Activated CD8-positive, alpha-beta T cell treated with anti-CD3 and anti-CD28 coated beads for 36 hours (primary cell): ENCODE measurements around the gene CD3E. TPM values are rescaled to one million over a fixed set of nuclear protein-coding genes. Genes with fewer than 3 reads are reported as not detected.
A peak's percentile ranks its signal among the peaks of the same experiment; 100 is the strongest.

ENCODE experiments used
- ATAC-seq: fragments of 200-7000 bp; cut with Tn5 transposase; one replicate; pipeline ENCODE4 v1.10.0; 2021; ENCODE audit warnings: mild to moderate bottlenecking, moderate library complexity
- CTCF ChIA-PET: fragments of 350-600 bp; sonication (Branson Sonifier 250); formaldehyde crosslinking; loops from one replicate; lab custom pipeline; 2021; ENCODE audit warnings: antibody characterized with exemption; lab: Charles Lee
- POLR2A ChIA-PET: fragments of 350-600 bp; sonication (Branson Sonifier 250); formaldehyde crosslinking; loops from one replicate; lab custom pipeline; 2021; ENCODE audit warnings: antibody characterized with exemption; lab: Charles Lee
- DNase-seq: peaks from one replicate; pipeline ENCODE4 v3.0.0-alpha.2; 2020
- H3K27ac Mint-ChIP-seq: one replicate; pipeline ENCODE4 v1.8.0; 2021; ENCODE audit warnings: mild to moderate bottlenecking, mixed read lengths
- H3K27me3 Mint-ChIP-seq: one replicate; pipeline ENCODE4 v1.8.0; 2021; ENCODE audit warnings: mixed read lengths
- H3K36me3 Mint-ChIP-seq: one replicate; pipeline ENCODE4 v1.8.0; 2021; ENCODE audit warnings: low read depth, mixed read lengths
- H3K4me1 Mint-ChIP-seq: one replicate; pipeline ENCODE4 v1.8.0; 2021; ENCODE audit warnings: low read depth, mixed read lengths
- H3K4me3 Mint-ChIP-seq: one replicate; pipeline ENCODE4 v1.8.0; 2021; ENCODE audit warnings: mild to moderate bottlenecking, moderate library complexity, mixed read lengths
- H3K9me3 Mint-ChIP-seq: one replicate; pipeline ENCODE4 v1.8.0; 2021; ENCODE audit warnings: mixed read lengths
- intact Hi-C: fragments of 100-400 bp; cut with micrococcal nuclease; formaldehyde crosslinking; loops from one replicate; pipeline ENCODE4 v1.10.0; 2022
- total RNA-seq, 2 experiments: library from RNA; stranded (reverse); gene quantifications; one replicate each; pipeline ENCODE4 v1.2.3, GENCODE V29; 2021
- TF ChIP-seq, protein P1 (sequence below): fragments of 200-600 bp; IDR thresholded peaks from one replicate; pipeline ENCODE4 v1.8.0; 2022; ENCODE audit warnings: antibody characterized with exemption, mild to moderate bottlenecking

The CD3E gene
- 100 to 1,000 TPM; 372 to 387 TPM for total RNA-seq

DNA sequence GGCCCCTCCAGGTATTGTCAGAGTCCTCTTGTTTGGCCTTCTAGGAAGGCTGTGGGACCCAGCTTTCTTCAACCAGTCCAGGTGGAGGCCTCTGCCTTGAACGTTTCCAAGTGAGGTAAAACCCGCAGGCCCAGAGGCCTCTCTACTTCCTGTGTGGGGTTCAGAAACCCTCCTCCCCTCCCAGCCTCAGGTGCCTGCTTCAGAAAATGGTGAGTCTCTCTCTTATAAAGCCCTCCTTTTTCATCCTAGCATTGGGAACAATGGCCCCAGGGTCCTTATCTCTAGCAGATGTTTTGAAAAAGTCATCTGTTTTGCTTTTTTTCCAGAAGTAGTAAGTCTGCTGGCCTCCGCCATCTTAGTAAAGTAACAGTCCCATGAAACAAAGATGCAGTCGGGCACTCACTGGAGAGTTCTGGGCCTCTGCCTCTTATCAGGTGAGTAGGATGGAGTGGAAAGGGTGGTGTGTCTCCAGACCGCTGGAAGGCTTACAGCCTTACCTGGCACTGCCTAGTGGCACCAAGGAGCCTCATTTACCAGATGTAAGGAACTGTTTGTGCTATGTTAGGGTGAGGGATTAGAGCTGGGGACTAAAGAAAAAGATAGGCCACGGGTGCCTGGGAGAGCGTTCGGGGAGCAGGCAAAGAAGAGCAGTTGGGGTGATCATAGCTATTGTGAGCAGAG, at the start of gene CD3E:
Gene CD3E, plus strand, starts transcription at position 163 of the 681 bp plus-strand sequence. Its CDS starts 223 bp downstream, at position 386.
- Mint-ChIP-seq H3K9me3 (no peaks in the 10 kb centered on the region), H3K4me3 (peak within 1 kb of the TSS; percentile 96), H3K4me1 (peaks cover 54% of the 10 kb centered on the region), H3K27ac (peak within 1 kb of the TSS; percentile 99), H3K27me3 (no peaks in the 10 kb centered on the region), H3K36me3 (peaks cover 47% of the 10 kb centered on the region)
- DNase-seq (peak; percentile 88), ATAC-seq (peak; percentile 77)
- TF ChIP-seq, protein P1, sequence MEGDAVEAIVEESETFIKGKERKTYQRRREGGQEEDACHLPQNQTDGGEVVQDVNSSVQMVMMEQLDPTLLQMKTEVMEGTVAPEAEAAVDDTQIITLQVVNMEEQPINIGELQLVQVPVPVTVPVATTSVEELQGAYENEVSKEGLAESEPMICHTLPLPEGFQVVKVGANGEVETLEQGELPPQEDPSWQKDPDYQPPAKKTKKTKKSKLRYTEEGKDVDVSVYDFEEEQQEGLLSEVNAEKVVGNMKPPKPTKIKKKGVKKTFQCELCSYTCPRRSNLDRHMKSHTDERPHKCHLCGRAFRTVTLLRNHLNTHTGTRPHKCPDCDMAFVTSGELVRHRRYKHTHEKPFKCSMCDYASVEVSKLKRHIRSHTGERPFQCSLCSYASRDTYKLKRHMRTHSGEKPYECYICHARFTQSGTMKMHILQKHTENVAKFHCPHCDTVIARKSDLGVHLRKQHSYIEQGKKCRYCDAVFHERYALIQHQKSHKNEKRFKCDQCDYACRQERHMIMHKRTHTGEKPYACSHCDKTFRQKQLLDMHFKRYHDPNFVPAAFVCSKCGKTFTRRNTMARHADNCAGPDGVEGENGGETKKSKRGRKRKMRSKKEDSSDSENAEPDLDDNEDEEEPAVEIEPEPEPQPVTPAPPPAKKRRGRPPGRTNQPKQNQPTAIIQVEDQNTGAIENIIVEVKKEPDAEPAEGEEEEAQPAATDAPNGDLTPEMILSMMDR = no peak
- ChIA-PET POLR2A (interaction anchor here (0.5 to 7.3 kb wide), 26 partner anchors 9 to 267 kb away, joined by 3 to 73 read pairs (median 4); partner anchors contain the start of genes ARCN1, JAML, KMT2A and MPZL3), CTCF (interaction anchor here (0.8 to 12.3 kb wide), 18 partner anchors 9 to 159 kb away, joined by 3 to 86 read pairs (median 4); partner anchors contain the start of genes JAML, MPZL2 and MPZL3)
- intact Hi-C loops = loop anchor here (2.0 to 5.0 kb wide), 3 partner anchors 40 to 102 kb away; partner anchors contain the start of gene CD3G

DNA sequence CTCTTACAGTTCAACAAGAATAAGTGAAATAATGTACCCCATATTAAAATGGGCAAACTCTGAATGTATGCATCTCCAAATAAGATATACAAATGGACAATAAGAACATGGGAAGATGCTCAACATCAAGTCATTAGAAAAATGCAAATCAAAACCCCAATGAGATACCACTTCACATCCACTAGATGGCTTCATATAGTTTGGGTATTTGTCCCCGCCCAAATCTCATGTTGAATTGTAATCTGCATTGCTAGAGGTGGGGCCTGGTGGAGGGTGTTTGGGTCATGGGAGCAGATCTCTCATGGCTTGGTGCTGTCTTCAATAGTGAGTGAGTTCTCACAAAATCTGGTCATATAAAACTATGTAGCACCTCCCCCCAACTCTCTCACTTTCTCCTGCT, 46.1 kb upstream of the CD3E start:
- peak; percentile 76 for ATAC-seq
- peaks cover 10% of the 10 kb centered on the region for H3K9me3 Mint-ChIP-seq
- TF ChIP-seq, protein P1 = peak; percentile 58
- CTCF ChIA-PET = interaction anchor here (0.8 to 8.6 kb wide), 9 partner anchors 10 to 95 kb away, joined by 3 to 86 read pairs (median 5); partner anchors contain the start of genes CD3E and JAML
- peak; percentile 50 for DNase-seq
- H3K4me1 Mint-ChIP-seq = peaks cover 62% of the 10 kb centered on the region
- peaks cover 77% of the 10 kb centered on the region for H3K36me3 Mint-ChIP-seq
- H3K4me3 Mint-ChIP-seq = no peak overlapping the region
- H3K27ac Mint-ChIP-seq = no peak overlapping the region
- intact Hi-C loops = loop anchor here (5.0 kb wide), 1 partner anchor 34 kb away; no protein-coding TSS in a partner anchor
- H3K27me3 Mint-ChIP-seq = no peaks in the 10 kb centered on the region
- POLR2A ChIA-PET = interaction anchor here (0.6 to 1.5 kb wide), 3 partner anchors 46 to 1028 kb away, joined by 3 to 5 read pairs (median 3); partner anchors contain the start of gene KMT2A

DNA sequence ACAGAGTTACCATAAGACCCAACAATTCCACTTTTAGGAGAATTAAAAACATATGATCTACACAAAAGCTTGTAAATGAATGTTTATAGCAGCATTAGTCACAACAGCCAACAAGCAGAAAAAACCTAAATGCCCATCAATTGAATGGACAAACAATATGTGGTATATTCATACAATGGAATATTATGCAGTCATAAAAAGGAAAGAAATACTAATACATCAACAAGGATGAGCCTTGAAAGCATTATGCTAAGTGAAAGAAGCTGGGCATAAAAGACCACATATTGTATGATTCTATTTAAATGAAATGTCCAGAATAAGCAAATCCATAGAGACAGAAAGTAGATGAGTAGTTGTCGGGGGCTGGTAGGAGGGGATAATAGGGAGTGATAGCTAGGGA, 45.4 kb upstream of the CD3E start:
- peaks cover 65% of the 10 kb centered on the region for H3K4me1 Mint-ChIP-seq
- TF ChIP-seq, protein P1 = no peak

DNA sequence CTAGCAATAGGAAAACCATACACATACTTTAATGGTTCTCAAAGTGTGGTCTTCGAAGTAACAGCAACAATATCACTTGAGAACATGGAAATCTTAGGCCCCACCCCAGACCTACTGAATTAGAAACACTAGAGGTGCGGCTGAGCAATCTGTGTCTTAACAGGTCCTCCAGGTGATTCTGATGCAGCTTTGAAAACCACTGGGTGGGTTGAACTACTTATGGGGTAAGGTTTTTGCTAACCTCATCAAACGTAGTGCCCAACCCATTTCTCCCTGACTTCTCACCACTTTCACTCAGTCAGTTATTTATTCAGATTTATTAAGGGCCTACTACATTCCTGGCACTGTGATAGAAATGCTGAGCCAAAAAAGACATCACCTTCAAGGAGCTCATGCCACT, 44.2 kb upstream of the CD3E start:
- peaks cover 69% of the 10 kb centered on the region for H3K4me1 Mint-ChIP-seq
- ATAC-seq (peak; percentile 65), DNase-seq (peak; percentile 55)
- ChIA-PET POLR2A (interaction anchor here (0.9 to 3.1 kb wide), 6 partner anchors 8 to 54 kb away, joined by 3 to 15 read pairs (median 4); partner anchors contain the start of genes CD3E, JAML and MPZL3), CTCF (interaction anchor here (1.1 to 8.6 kb wide), 17 partner anchors 9 to 91 kb away, joined by 3 to 86 read pairs (median 5); partner anchors contain the start of genes CD3E and MPZL3)
- H3K4me3 Mint-ChIP-seq = no peak overlapping the region
- peaks cover 10% of the 10 kb centered on the region for H3K9me3 Mint-ChIP-seq
- peaks cover 67% of the 10 kb centered on the region for H3K36me3 Mint-ChIP-seq
- intact Hi-C loops = no loop called here
- H3K27me3 Mint-ChIP-seq = no peaks in the 10 kb centered on the region
- TF ChIP-seq, protein P1 = no peak
- H3K27ac Mint-ChIP-seq = no peak overlapping the region

More for the DNA sequence above, 45.4 kb upstream of the CD3E start:
- intact Hi-C loops = loop anchor here (5.0 kb wide), 1 partner anchor 33 kb away; no protein-coding TSS in a partner anchor
- Mint-ChIP-seq H3K36me3 (peaks cover 77% of the 10 kb centered on the region), H3K27me3 (no peaks in the 10 kb centered on the region), H3K27ac (no peak overlapping the region), H3K4me3 (no peak overlapping the region), H3K9me3 (peaks cover 10% of the 10 kb centered on the region)
- ChIA-PET CTCF (interaction anchor here (0.7 to 8.6 kb wide), 15 partner anchors 9 to 94 kb away, joined by 3 to 86 read pairs (median 3); partner anchors contain the start of genes CD3E and JAML), POLR2A (interaction anchor here (0.5 to 3.1 kb wide), 10 partner anchors 17 to 1029 kb away, joined by 3 to 15 read pairs (median 3); partner anchors contain the start of genes CD3E, JAML and KMT2A)
- DNase-seq = no peak
- no peak for ATAC-seq
